ENCODE measurements around the gene CACNG5.

DNA sequence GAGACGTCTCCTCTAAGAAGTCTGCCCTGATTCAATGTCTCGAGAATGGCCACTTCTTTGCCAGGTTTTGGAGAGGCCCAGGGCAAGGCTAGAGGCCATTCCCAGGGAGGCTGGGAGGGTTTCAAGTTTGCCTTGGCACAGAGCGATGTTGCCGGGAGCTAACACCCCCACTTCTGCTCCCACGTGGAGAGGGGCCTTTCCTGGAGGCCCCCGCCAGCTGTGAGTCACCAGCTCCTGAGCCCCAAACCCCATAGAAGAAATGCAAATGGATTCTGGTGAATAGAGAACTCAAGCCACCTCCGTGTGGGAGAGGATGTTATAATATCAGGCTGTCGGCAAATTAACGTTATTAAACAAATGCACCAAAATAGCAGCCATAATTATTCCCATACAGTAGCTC is 62.2 kb downstream of the CACNG5 start:
- TF ChIP-seq POLR2AphosphoS5 (IDR thresholded peaks at IDR 0.05; ENCODE audit: borderline replicate concordance, low read depth, low read length) (no peak), EZH2 (IDR thresholded peaks at IDR 0.05) (no peak)
